Activated effector memory CD4-positive, alpha-beta T cell treated with anti-CD3 and anti-CD28 coated beads, Interleukin-2, amount 50 U/mL, for 16 hours (primary cell): ENCODE data around the gene KHNYN.

Experiments
- DNase-seq: peaks from one replicate; pipeline ENCODE4 v3.0.0-alpha.2; 2020

The KHNYN gene

GRCh38 chr14:24425704-24426103 is 4.0 kb upstream of the KHNYN start:
- no peak for DNase-seq

GRCh38 chr14:24426150-24426911 is 3.4 kb upstream of the KHNYN start:
- DNase-seq: no peak

GRCh38 chr14:24426912-24427536 is 2.7 kb upstream of the KHNYN start:
- DNase-seq: peak; percentile 63

GRCh38 chr14:24427537-24428508 is 1.9 kb upstream of the KHNYN start:
- DNase-seq: no peak

- DNase-seq: no peak
Measured at GRCh38 chr14:24428628-24429394, 943 bp upstream of the KHNYN start.

- DNase-seq: peak; percentile 86
Measured at GRCh38 chr14:24430143-24430681, 458 bp downstream of the KHNYN start.

GRCh38 chr14:24430682-24431568 is 1.2 kb downstream of the KHNYN start:
- peak; percentile 90 for DNase-seq

GRCh38 chr14:24431569-24432258 is 2.0 kb downstream of the KHNYN start:
- peak; percentile 95 for DNase-seq

DNA sequence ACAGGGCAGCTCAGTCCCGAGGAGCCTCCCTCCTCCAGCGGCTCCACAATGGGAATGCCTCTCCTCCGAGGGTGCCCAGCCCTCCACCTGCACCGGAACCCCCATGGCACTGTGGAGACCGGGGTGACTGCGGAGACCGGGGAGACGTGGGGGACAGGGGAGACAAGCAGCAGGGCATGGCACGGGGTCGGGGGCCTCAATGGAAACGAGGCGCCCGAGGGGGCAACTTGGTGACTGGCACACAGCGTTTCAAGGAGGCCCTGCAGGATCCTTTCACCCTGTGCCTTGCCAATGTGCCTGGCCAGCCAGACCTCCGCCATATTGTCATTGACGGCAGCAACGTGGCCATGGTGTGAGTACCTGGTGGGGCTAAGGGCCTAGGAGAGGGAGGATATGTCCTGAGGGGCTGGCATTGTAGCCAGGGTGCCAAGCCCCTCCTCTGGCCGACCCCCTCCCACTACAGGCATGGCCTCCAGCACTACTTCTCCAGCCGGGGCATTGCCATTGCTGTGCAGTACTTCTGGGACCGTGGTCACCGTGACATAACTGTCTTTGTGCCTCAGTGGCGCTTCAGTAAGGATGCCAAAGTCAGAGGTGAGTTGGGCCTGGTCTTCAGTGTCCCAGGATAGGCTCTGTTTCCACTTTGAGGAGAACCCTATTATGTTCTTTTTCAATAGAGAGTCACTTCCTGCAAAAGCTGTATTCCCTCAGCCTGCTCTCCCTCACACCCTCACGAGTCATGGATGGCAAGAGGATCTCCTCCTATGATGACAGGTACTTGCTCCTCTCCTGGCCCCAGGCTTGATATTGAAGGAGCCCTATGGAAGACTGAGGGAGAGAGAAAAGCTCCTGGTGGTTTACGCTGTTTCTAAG is 2.7 kb downstream of the KHNYN start:
- peak; percentile 60 for DNase-seq

DNA sequence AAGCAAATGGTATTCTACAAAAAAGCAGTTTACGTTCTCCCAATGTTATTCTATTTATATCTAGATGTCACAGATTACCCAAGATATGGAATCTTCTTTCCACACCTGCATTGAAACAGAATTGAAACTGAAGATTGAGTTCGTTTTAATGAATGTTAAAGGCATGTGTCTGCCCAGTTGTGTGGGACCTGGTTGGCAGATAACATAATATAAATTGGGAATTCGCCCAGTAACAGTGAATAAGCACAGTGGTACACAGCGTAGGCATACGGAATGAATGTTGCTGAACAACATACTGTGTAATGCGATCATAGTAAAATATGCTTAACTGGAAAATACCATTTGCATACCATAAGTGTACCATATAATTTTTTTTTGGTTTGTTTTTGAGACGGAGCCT is 4.3 kb downstream of the KHNYN start:
- no peak for DNase-seq

DNA sequence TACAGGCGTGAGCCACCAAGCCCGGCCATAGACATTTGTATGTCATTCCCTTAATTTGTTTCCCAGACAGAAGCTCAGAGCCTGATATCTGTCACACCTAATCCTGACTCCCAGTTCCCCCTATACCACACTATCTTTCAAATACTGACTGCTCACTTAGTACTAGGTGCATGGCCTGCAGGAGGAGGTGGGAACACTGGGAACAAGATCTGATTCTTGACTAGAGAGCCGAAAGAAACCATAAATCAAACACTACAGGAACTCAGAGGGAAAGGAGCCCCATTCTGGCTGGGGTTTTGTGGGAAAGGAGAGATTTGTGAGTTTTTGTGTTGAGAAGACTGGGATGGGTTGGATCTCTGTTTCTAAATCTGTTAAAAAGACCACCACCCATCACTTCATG is 4.9 kb downstream of the KHNYN start:
- no peak for DNase-seq

GRCh38 chr14:24435192-24435810 is 5.5 kb downstream of the KHNYN start:
- no peak for DNase-seq

GRCh38 chr14:24435998-24436354 is 6.2 kb downstream of the KHNYN start:
- DNase-seq: no peak

- no peak for DNase-seq
Measured at GRCh38 chr14:24436355-24437019, 6.7 kb downstream of the KHNYN start.

DNA sequence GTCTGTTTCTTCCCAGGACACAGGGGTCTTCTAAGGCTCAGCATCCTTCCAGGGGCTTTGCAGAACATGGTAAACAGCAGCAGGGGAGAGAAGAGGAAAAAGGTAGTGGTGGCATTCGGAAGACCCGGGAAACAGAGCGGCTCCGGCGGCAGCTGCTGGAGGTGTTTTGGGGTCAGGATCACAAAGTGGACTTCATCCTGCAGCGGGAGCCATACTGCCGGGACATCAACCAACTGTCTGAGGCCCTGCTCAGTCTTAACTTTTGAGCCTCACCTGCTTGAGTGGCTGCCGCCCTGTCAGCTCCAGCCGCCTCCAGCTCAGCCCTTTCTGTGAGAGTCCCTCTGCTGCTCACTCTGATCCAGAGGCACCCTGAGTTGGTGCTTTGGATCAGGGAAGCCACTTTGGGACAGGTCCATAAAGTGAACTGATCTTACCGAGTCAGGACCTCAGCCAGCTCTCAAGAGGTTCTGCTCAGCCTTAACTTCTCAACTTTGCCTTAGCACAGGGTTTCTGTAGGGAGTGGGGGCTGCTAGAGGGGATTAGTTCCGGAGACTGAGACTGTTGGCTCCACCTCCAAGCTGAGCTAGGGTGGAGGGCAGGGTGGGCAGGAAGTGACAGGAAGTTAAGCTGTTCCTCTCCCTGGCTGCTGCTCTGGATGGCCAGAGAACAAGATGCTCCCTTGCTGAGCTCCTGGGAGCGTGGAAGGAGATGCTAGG is 7.4 kb downstream of the KHNYN start:
- no peak for DNase-seq

DNA sequence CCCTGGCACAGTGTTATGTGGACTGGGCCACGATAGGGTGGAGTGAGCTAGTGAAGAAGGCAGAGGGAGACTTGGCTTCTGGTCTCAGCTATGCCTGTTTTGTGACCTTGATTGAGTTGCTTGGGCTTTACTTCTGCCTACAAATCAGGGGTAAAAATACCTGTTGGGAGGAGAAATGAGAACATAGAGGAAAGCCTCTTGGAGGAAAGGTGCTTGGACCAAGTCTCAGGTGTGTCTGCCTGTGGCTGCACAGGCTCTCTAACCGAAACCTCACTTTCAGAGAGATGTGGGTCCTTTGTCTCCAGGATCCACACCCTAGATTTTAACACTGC is 7.9 kb downstream of the KHNYN start:
- DNase-seq: no peak

GRCh38 chr14:24438223-24439097 is 8.7 kb downstream of the KHNYN start:
- no peak for DNase-seq
